Measurements from ENCODE around the gene ASPHD2.

ASPHD2 gene

GRCh38 chr22:26486394-26486793 is 57.3 kb downstream of the ASPHD2 start:
- peaks cover 20 to 48% (median 35%) of the 10 kb centered on the region in 11 experiments for H3K36me3 ChIP-seq
- H3K9ac ChIP-seq, result peak overlapping the region in 5 of 11 experiments; percentile 33 to 91 (median 70); a peak in 5 of 22 replicates
- peak in 3 of 11 experiments; percentile 10 to 34 (median 21); a peak in 2 of 22 replicates for TF ChIP-seq Cebpa-rat (IDR thresholded peaks at IDR 0.05)
- peaks cover 72 to 91% (median 87%) of the 10 kb centered on the region in 10 experiments for H3K4me1 ChIP-seq
- H3K9me3 ChIP-seq (replicated peaks in 1 of 11), result no peaks in the 10 kb centered on the region
- no peaks in the 10 kb centered on the region; a peak in 1 of 22 replicates for H4K20me1 ChIP-seq
- no peaks in the 10 kb centered on the region for H3K27me3 ChIP-seq
- H3K4me2 ChIP-seq, result peak overlapping the region in 10 of 11 experiments; percentile 78 to 96 (median 91); a peak in 18 of 22 replicates
- H3K4me3 ChIP-seq, result peak overlapping the region in 2 of 10 experiments; percentile 73 to 95; a peak in 4 of 20 replicates
- H3K27ac ChIP-seq, result peak overlapping the region in 7 of 11 experiments; percentile 23 to 97 (median 90); a peak in 11 of 22 replicates

GRCh38 chr22:26487996-26488395 is 58.9 kb downstream of the ASPHD2 start:
- TF ChIP-seq Cebpa-rat (IDR thresholded peaks at IDR 0.05), result no peak
- H3K4me3 ChIP-seq, result peak overlapping the region in 3 of 10 experiments; percentile 26 to 95 (median 73); a peak in 4 of 20 replicates
- peaks cover 56 to 89% (median 78%) of the 10 kb centered on the region in 10 experiments for H3K4me1 ChIP-seq
- H3K36me3 ChIP-seq, result peaks cover 36 to 64% (median 51%) of the 10 kb centered on the region in 11 experiments
- H3K27ac ChIP-seq, result peak overlapping the region in 8 of 11 experiments; percentile 32 to 97 (median 78); a peak in 15 of 22 replicates
- H4K20me1 ChIP-seq, result peaks cover 0 to 9% (median 0%) of the 10 kb centered on the region in 11 experiments; a peak in 1 of 22 replicates
- no peaks in the 10 kb centered on the region for H3K9me3 ChIP-seq (replicated peaks in 1 of 11)
- H3K9ac ChIP-seq, result peak overlapping the region; percentile 5 to 91 (median 36); a peak in 19 of 22 replicates
- peak overlapping the region; percentile 13 to 96 (median 84) for H3K4me2 ChIP-seq
- H3K27me3 ChIP-seq, result no peaks in the 10 kb centered on the region

- H3K27me3 ChIP-seq, result no peaks in the 10 kb centered on the region
- peak overlapping the region in 3 of 10 experiments; percentile 2 to 95 (median 73); a peak in 3 of 20 replicates for H3K4me3 ChIP-seq
- H3K9me3 ChIP-seq (replicated peaks in 1 of 11), result no peaks in the 10 kb centered on the region
- peak overlapping the region; percentile 36 to 96 (median 84); a peak in 20 of 22 replicates for H3K4me2 ChIP-seq
- peaks cover 51 to 80% (median 67%) of the 10 kb centered on the region in 11 experiments for H3K36me3 ChIP-seq
- H3K27ac ChIP-seq, result peak overlapping the region in 10 of 11 experiments; percentile 0 to 97 (median 66); a peak in 19 of 22 replicates
- H3K4me1 ChIP-seq, result peaks cover 51 to 100% (median 82%) of the 10 kb centered on the region in 10 experiments
- no peak for TF ChIP-seq Cebpa-rat (IDR thresholded peaks at IDR 0.05)
- H3K9ac ChIP-seq, result peak overlapping the region; percentile 7 to 91 (median 41); a peak in 17 of 22 replicates
- H4K20me1 ChIP-seq, result peaks cover 0 to 15% (median 0%) of the 10 kb centered on the region in 11 experiments; a peak in 2 of 22 replicates
Measured at GRCh38 chr22:26489447-26490036, 60.5 kb downstream of the ASPHD2 start.

GRCh38 chr22:26492220-26492619 is 63.2 kb downstream of the ASPHD2 start:
- Histone ChIP-seq H3K27ac (peak overlapping the region in 2 of 11 experiments; percentile 12 to 24; a peak in 2 of 22 replicates), H3K4me2 (peak overlapping the region in 3 of 11 experiments; percentile 1 to 96 (median 84); a peak in 3 of 22 replicates), H3K9ac (no peak overlapping the region; a peak in 1 of 22 replicates), H3K4me1 (peaks cover 25 to 93% (median 55%) of the 10 kb centered on the region in 10 experiments), H4K20me1 (peaks cover 0 to 29% (median 0%) of the 10 kb centered on the region in 11 experiments; a peak in 5 of 22 replicates), H3K9me3 (replicated peaks in 1 of 11) (no peaks in the 10 kb centered on the region), H3K4me3 (no peak overlapping the region), H3K27me3 (no peaks in the 10 kb centered on the region), H3K36me3 (peaks cover 77 to 99% (median 93%) of the 10 kb centered on the region in 11 experiments)
- TF ChIP-seq Cebpa-rat (IDR thresholded peaks at IDR 0.05), result no peak

- TF ChIP-seq Cebpa-rat (IDR thresholded peaks at IDR 0.05), result no peak
- Histone ChIP-seq H3K9ac (no peak overlapping the region), H3K27me3 (no peaks in the 10 kb centered on the region), H3K36me3 (peaks cover 97 to 100% (median 99%) of the 10 kb centered on the region in 11 experiments), H3K4me3 (no peak overlapping the region), H3K27ac (no peak overlapping the region), H3K4me1 (peaks cover 13 to 89% (median 41%) of the 10 kb centered on the region in 10 experiments), H3K9me3 (replicated peaks in 1 of 11) (peaks cover 0 to 10% (median 7%) of the 10 kb centered on the region in 11 experiments; a peak in 7 of 22 replicates), H3K4me2 (peak overlapping the region in 3 of 11 experiments; percentile 19 to 96 (median 28); a peak in 4 of 22 replicates), H4K20me1 (peaks cover 0 to 39% (median 6%) of the 10 kb centered on the region in 11 experiments; a peak in 7 of 22 replicates)
Measured at GRCh38 chr22:26494506-26494905, 65.4 kb downstream of the ASPHD2 start.

All from BLaER1 treated with 17β-estradiol and CSF1 and Interleukin-3, amounts not matched to agents 10 nM and 100 nM (cell line).